Psoas muscle (tissue), 8 donors: Measurements from ENCODE around the gene GMPR2. TPM values are rescaled to one million over a fixed set of nuclear protein-coding genes. Genes with fewer than 3 reads are reported as not detected.

Experiments used
- ATAC-seq, 4 donors: fragments of 200-7000 bp; cut with Tn5 transposase; one replicate each; pipeline ENCODE4 v1.9.1; 2020; ENCODE audit warnings: moderate library complexity in 3 of 4, mild to moderate bottlenecking in 2 of 4
- DNase-seq, 2 donors: peaks; one replicate each; pipeline ENCODE4 v3.0.0-alpha.2; 2020
- H3K27ac ChIP-seq: fragments of 200-600 bp; one replicate; pipeline ENCODE4 v1.8.0; 2022
- H3K27me3 ChIP-seq, 3 donors: fragments of 200-600 bp in 1 of 3; one replicate each; pipeline versions ENCODE4 v1.6.1 to v1.8.0; 2013 to 2022; ENCODE audit warnings: low read length in 2 of 3, mild to moderate bottlenecking in 2 of 3, moderate library complexity in 1 of 3; ENCODE audit not compliant: insufficient read depth in 3 of 3
- H3K36me3 ChIP-seq, 2 donors: fragments of 200-600 bp in 1 of 2; one replicate each; pipeline versions ENCODE4 v1.6.1 to v1.8.0; 2013 to 2022; ENCODE audit warnings: low read depth in 1 of 2, mild to moderate bottlenecking in 1 of 2, moderate library complexity in 1 of 2; ENCODE audit not compliant: insufficient read depth in 1 of 2
- H3K4me1 ChIP-seq: fragments of 200-600 bp; one replicate; pipeline ENCODE4 v1.8.0; 2022
- H3K4me3 ChIP-seq: fragments of 200-600 bp; one replicate; pipeline ENCODE4 v1.8.0; 2022; ENCODE audit warnings: mild to moderate bottlenecking
- H3K9me3 ChIP-seq: fragments of 200-600 bp; one replicate; pipeline ENCODE4 v1.8.0; 2022
- CTCF ChIP-seq: fragments of 200-600 bp; IDR thresholded peaks from one replicate; pipeline ENCODE4 v1.8.0; 2022; ENCODE audit warnings: antibody characterized with exemption
- WGBS, 3 donors: extraction: QIAGEN DNeasy Blood & Tissue Kit; methylation state at CpG; one replicate each; pipeline versions ENCODE4 v1.1.6 to v1.1.7; 2013; 5-methylcytosine and 5-hydroxymethylcytosine counted together
- intact Hi-C, 2 donors: fragments of 100-400 bp; cut with DNase I; formaldehyde crosslinking; loops; one replicate each; pipeline versions ENCODE4 v1.11.0 to v1.14.2; 2022
- polyA plus RNA-seq, 3 donors: library from polyadenylated mRNA; stranded (reverse); fragments of 200-250 nt; gene quantifications; one replicate each; pipeline ENCODE4 v1.2.3, GENCODE V29; 2013
- total RNA-seq, 4 donors: library from RNA; stranded (reverse); fragmentation: NEBNext Ultra II Directional in 2 of 4; extraction: Animal tissue kit (Norgen Biotek cat#: 25700) in 2 of 4; gene quantifications; one replicate each; pipeline versions ENCODE4 v1.2.1 to v1.2.4, GENCODE V29; 2021 to 2023
- donor health status: healthy with polysubstance abuse.
- donor health status: DM: no; HTN: no; CAD: no; lungs with moderate emphysema.
- donor health status: Bipolar disorder and iron deficiency.
- donor health status: healthy.
- donor health status: DM: yes; HTN: yes; CAD: no.
- donor health status: DM: no; HTN: no; CAD: no.
- donor health status: DM: no; HTN: no; CAD: no.
- donor health status: DM: yes; HTN: yes; CAD: no.

The GMPR2 gene
- total and polyA plus RNA-seq, 7 donors = 17.7 to 33.1 (median 24.0) TPM

DNA sequence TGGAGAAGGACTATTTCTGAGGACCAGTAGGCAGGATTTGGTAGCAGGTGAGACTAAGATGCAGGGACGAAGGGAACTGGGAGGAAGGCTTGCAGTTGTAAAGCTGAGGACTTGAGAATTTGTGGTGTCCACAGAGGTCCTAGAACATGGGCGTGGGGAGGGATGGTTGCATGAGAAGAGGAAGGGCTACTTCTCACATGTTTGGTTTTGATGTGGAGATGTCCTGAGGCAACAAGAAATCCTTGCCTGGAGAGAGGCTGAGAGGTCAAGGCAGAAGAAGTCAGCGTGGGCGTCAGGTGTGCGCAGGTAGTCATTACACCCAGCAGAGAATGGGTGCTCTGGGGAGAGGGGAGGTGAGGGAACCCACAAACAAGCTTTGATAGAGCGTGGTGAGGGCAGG lies 44.3 kb downstream of the GMPR2 start:
- no peak for TF ChIP-seq CTCF
- Histone ChIP-seq H3K9me3 (no peaks in the 10 kb centered on the region), H3K36me3 (no peaks in the 10 kb centered on the region), H3K4me1 (no peaks in the 10 kb centered on the region), H3K27ac (no peak overlapping the region), H3K27me3 (no peaks in the 10 kb centered on the region), H3K4me3 (no peak overlapping the region)
- peak in 1 of 2 donors; percentile 24 for DNase-seq
- intact Hi-C loops = no loop called here
- ATAC-seq = no peak
- 92 to 95% (median 95%) methylated on average over 6 of the region's 6 CpGs for WGBS, 3 donors

- intact Hi-C loops = no loop called here
- H3K9me3 ChIP-seq = no peaks in the 10 kb centered on the region
- no peak for TF ChIP-seq CTCF
- DNase-seq = peak in 1 of 2 donors; percentile 52
- H3K27ac ChIP-seq = no peak overlapping the region
- H3K4me3 ChIP-seq = no peak overlapping the region
- no peaks in the 10 kb centered on the region for H3K27me3 ChIP-seq
- no peak for ATAC-seq
- H3K4me1 ChIP-seq = no peaks in the 10 kb centered on the region
- 82 to 89% (median 87%) methylated on average over 11 of the region's 11 CpGs for WGBS, 3 donors
- H3K36me3 ChIP-seq = no peaks in the 10 kb centered on the region
Observed at GRCh38 chr14:24277606-24278321, 45.0 kb downstream of the GMPR2 start.

GRCh38 chr14:24278424-24278823 lies 45.7 kb downstream of the GMPR2 start:
- ATAC-seq = no peak
- intact Hi-C loops = no loop called here
- DNase-seq = no peak
- Histone ChIP-seq H3K4me3 (no peak overlapping the region), H3K27ac (no peak overlapping the region), H3K27me3 (no peaks in the 10 kb centered on the region), H3K36me3 (no peaks in the 10 kb centered on the region), H3K4me1 (no peaks in the 10 kb centered on the region), H3K9me3 (no peaks in the 10 kb centered on the region)
- WGBS, 3 donors = 93 to 98% (median 94%) methylated on average over 5 of the region's 5 CpGs
- no peak for TF ChIP-seq CTCF

DNA sequence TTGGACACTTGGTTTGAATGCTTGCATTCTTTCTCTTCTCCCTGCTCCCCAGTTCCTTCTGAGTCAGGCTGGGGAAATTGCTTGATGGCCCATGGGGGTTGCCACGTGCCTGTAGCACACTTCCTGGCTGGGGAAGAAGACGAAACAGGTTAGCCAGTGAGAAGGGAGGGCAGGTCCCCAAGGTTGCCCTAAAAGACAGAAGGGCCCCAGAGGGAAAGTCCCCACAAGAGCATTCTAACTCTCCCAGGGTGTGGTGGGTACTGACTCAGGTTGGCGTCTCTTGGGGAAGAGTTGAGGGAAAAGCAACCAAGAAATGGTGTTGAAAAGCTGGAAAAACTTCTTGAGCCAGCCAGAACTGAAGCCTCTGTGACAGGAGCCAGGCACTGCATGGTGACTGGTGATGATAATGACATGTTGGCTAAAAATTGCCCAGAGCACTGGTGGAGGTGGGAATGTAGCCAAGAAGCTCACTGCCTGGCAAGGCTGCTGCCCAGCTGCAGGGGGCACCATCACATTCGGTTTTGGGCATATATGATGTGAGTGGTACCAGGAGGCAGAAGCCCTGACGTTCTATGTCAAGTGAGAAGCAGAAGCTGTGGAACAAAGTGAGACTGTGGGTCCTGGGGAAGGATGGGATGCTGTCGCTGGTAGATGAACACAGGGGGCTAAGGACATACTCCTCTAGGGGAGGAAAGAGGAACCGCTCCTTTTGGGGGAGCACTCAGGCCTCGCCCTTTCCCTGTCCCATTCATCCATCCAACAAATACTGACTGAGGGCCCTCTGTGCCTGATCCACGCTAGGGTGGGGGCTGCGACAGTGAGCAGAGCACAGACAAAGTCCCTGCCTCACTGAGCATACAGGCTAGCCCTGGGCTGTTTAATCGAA lies 46.8 kb downstream of the GMPR2 start:
- intact Hi-C loops = no loop called here
- Histone ChIP-seq H3K4me3 (no peak overlapping the region), H3K4me1 (no peaks in the 10 kb centered on the region), H3K36me3 (no peaks in the 10 kb centered on the region), H3K27me3 (no peaks in the 10 kb centered on the region), H3K27ac (no peak overlapping the region), H3K9me3 (no peaks in the 10 kb centered on the region)
- peak in 1 of 4 donors; percentile 47 for ATAC-seq
- no peak for DNase-seq
- no peak for TF ChIP-seq CTCF
- 65 to 69% (median 68%) methylated on average over 11 of the region's 11 CpGs for WGBS, 3 donors
